ENCODE measurements around the gene C1orf116.
A peak's percentile ranks its signal among the peaks of the same experiment; 100 is the strongest.

DNA sequence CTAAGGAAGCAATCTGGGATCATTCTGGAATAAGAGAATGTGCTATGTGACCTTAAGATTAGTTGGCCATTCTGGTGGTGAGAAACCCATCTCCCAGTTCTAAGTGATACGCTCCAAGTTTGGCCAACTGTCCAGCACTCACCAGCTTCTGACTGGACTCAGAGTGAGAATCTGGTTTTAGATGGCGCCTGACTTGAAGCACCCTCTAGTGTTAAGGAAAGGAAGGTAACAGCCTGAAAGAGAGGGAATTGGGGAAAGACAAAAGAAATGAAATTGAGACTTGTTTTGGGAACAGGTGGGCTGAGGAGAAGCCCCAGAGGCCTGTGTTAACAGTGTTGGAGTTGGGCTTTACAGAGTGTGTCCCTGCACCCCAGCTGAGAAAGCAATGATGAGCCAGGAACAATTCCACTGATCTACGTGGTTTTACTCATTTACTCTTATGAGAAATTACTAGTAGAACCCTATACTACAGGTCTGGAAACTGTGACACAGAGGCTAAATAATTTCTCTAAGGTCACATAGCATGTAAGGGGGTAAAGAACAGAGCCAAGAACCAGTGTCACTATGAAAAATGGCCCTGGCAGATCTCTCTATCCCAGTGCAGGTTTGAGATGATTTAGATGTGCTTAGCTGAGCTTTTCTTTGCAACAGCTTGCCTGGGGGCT, 53.0 kb downstream of the C1orf116 start:
- TF ChIP-seq, protein P1, sequence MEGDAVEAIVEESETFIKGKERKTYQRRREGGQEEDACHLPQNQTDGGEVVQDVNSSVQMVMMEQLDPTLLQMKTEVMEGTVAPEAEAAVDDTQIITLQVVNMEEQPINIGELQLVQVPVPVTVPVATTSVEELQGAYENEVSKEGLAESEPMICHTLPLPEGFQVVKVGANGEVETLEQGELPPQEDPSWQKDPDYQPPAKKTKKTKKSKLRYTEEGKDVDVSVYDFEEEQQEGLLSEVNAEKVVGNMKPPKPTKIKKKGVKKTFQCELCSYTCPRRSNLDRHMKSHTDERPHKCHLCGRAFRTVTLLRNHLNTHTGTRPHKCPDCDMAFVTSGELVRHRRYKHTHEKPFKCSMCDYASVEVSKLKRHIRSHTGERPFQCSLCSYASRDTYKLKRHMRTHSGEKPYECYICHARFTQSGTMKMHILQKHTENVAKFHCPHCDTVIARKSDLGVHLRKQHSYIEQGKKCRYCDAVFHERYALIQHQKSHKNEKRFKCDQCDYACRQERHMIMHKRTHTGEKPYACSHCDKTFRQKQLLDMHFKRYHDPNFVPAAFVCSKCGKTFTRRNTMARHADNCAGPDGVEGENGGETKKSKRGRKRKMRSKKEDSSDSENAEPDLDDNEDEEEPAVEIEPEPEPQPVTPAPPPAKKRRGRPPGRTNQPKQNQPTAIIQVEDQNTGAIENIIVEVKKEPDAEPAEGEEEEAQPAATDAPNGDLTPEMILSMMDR (optimal IDR thresholded peaks at IDR 0.05 in 1 of 3, IDR thresholded peaks at IDR 0.05 in 1 of 3, conservative IDR thresholded peaks at IDR 0.05 in 1 of 3; ENCODE audit: extremely low read depth in 1 of 3, insufficient read depth in 2 of 3, low read length in 3 of 3) = peak; percentile 51 to 69 (median 61)
- no peak for TF ChIP-seq EZH2 (IDR thresholded peaks at IDR 0.05; ENCODE audit: low read length)
